ENCODE measurements around the gene NUDT4.
A peak's percentile ranks its signal among the peaks of the same experiment; 100 is the strongest.
"Not testable (repeated sequence)": the region's sequence is repeated elsewhere in the genome, so short reads cannot be mapped to it uniquely, and the experiment has no call there.

DNA sequence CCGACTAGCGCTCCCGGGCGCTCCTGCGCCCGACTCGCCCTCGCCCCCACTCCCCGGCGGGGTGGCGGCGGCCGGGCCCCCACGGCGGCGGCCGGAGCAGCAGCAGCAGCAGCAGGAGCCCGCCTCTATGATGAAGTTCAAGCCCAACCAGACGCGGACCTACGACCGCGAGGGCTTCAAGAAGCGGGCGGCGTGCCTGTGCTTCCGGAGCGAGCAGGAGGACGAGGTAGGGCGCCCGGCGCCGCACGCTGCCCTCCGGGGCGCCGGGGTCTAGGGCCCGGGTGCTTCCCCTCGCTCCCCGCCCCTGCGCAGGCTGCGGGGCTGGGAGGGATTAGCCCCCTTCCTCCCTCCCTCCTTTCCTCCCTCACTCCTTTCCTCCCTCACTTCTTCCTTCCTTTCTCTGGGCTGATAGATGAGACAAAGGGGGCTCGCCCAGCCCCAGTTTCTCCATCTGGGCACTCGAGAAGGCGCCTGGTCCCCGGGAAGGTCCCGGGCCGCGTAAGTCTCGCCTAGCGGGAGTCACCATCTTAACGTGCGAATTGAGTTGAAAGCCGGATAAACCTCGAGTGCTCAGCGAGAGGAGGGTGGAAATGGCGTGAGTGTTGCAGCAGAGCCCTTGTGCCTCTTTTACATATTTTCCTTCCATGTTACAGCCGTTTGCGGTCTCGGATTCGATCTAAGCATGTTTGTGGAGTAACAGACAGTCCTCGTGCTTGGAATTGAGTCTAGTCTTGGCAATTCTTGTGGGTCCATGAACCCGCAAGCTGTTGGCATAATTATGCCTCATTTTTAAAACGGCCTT lies 672 bp downstream of the NUDT4 start:
- TF ChIP-seq, protein P1, sequence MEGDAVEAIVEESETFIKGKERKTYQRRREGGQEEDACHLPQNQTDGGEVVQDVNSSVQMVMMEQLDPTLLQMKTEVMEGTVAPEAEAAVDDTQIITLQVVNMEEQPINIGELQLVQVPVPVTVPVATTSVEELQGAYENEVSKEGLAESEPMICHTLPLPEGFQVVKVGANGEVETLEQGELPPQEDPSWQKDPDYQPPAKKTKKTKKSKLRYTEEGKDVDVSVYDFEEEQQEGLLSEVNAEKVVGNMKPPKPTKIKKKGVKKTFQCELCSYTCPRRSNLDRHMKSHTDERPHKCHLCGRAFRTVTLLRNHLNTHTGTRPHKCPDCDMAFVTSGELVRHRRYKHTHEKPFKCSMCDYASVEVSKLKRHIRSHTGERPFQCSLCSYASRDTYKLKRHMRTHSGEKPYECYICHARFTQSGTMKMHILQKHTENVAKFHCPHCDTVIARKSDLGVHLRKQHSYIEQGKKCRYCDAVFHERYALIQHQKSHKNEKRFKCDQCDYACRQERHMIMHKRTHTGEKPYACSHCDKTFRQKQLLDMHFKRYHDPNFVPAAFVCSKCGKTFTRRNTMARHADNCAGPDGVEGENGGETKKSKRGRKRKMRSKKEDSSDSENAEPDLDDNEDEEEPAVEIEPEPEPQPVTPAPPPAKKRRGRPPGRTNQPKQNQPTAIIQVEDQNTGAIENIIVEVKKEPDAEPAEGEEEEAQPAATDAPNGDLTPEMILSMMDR (IDR thresholded peaks at IDR 0.05): not testable (repeated sequence)
- TF ChIP-seq EP300 (IDR thresholded peaks at IDR 0.05; ENCODE audit: borderline replicate concordance in 1 of 2, low read depth in 1 of 2, low read length in 1 of 2); FOXM1 (IDR thresholded peaks at IDR 0.05; ENCODE audit: low read depth); TAF1 (IDR thresholded peaks at IDR 0.05; ENCODE audit: borderline replicate concordance, low read depth, low read length): not testable (repeated sequence)
- TF ChIP-seq, protein P2, sequence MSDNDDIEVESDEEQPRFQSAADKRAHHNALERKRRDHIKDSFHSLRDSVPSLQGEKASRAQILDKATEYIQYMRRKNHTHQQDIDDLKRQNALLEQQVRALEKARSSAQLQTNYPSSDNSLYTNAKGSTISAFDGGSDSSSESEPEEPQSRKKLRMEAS (IDR thresholded peaks at IDR 0.05; ENCODE audit: low read depth): not testable (repeated sequence)
- peak; percentile 45 for TF ChIP-seq NRF1 (IDR thresholded peaks at IDR 0.05; ENCODE audit: low read depth, low read length)
- peak; percentile 4; the same call in 1 of the 2 replicates for TF ChIP-seq POLR2AphosphoS5 (IDR thresholded peaks at IDR 0.05; ENCODE audit: low read depth, low read length)
- TF ChIP-seq, protein P3, sequence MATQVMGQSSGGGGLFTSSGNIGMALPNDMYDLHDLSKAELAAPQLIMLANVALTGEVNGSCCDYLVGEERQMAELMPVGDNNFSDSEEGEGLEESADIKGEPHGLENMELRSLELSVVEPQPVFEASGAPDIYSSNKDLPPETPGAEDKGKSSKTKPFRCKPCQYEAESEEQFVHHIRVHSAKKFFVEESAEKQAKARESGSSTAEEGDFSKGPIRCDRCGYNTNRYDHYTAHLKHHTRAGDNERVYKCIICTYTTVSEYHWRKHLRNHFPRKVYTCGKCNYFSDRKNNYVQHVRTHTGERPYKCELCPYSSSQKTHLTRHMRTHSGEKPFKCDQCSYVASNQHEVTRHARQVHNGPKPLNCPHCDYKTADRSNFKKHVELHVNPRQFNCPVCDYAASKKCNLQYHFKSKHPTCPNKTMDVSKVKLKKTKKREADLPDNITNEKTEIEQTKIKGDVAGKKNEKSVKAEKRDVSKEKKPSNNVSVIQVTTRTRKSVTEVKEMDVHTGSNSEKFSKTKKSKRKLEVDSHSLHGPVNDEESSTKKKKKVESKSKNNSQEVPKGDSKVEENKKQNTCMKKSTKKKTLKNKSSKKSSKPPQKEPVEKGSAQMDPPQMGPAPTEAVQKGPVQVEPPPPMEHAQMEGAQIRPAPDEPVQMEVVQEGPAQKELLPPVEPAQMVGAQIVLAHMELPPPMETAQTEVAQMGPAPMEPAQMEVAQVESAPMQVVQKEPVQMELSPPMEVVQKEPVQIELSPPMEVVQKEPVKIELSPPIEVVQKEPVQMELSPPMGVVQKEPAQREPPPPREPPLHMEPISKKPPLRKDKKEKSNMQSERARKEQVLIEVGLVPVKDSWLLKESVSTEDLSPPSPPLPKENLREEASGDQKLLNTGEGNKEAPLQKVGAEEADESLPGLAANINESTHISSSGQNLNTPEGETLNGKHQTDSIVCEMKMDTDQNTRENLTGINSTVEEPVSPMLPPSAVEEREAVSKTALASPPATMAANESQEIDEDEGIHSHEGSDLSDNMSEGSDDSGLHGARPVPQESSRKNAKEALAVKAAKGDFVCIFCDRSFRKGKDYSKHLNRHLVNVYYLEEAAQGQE (IDR thresholded peaks at IDR 0.05; ENCODE audit: low read depth, low read length): not testable (repeated sequence)

Data from SK-N-SH (cell line).